ENCODE results near the gene MUC5B. TPM values are rescaled to one million over a fixed set of nuclear protein-coding genes. Genes with fewer than 3 reads are reported as not detected.
A peak's percentile ranks its signal among the peaks of the same experiment; 100 is the strongest.
"Not testable (repeated sequence)": the region's sequence is repeated elsewhere in the genome, so short reads cannot be mapped to it uniquely, and the experiment has no call there.

MUC5B gene
- polyA plus RNA-seq, 4 donors: 0.04 to 0.05 TPM; not detected in 2

- no peak for DNase-seq (ENCODE audit: low read depth in 4 of 4, low spot score in 2 of 4)
Observed at GRCh38 chr11:1261241-1262071, 38.6 kb downstream of the MUC5B start.

GRCh38 chr11:1262172-1263006, 39.5 kb downstream of the MUC5B start:
- DNase-seq (ENCODE audit: low read depth in 4 of 4, low spot score in 2 of 4): peak; percentile 29 to 80 (median 72)

- no peak for DNase-seq (ENCODE audit: low read depth in 4 of 4, low spot score in 2 of 4)
Observed at GRCh38 chr11:1263010-1263409, 40.1 kb downstream of the MUC5B start.

- peak in 1 of 4 donors; percentile 13 for DNase-seq (ENCODE audit: low read depth in 4 of 4, low spot score in 2 of 4)
Observed at GRCh38 chr11:1264444-1264843, 41.6 kb downstream of the MUC5B start.

GRCh38 chr11:1265480-1265879, 42.6 kb downstream of the MUC5B start:
- not testable (repeated sequence) for DNase-seq (ENCODE audit: low read depth in 4 of 4, low spot score in 2 of 4)

- not testable (repeated sequence) for DNase-seq (ENCODE audit: low read depth in 4 of 4, low spot score in 2 of 4)
Observed at GRCh38 chr11:1266976-1267375, 44.1 kb downstream of the MUC5B start.

- DNase-seq (ENCODE audit: low read depth in 4 of 4, low spot score in 2 of 4): no peak
Observed at GRCh38 chr11:1267441-1268100, 44.7 kb downstream of the MUC5B start.

- DNase-seq (ENCODE audit: low read depth in 4 of 4, low spot score in 2 of 4): no peak
Observed at GRCh38 chr11:1269957-1270356, 47.1 kb downstream of the MUC5B start.

- DNase-seq (ENCODE audit: low read depth in 4 of 4, low spot score in 2 of 4): no peak
Observed at GRCh38 chr11:1270476-1270875, 47.6 kb downstream of the MUC5B start.

GRCh38 chr11:1271002-1271401, 48.1 kb downstream of the MUC5B start:
- DNase-seq (ENCODE audit: low read depth in 4 of 4, low spot score in 2 of 4): no peak

GRCh38 chr11:1271406-1271805, 48.5 kb downstream of the MUC5B start:
- DNase-seq (ENCODE audit: low read depth in 4 of 4, low spot score in 2 of 4): no peak

- DNase-seq (ENCODE audit: low read depth in 4 of 4, low spot score in 2 of 4): no peak
Observed at GRCh38 chr11:1271927-1272326, 49.1 kb downstream of the MUC5B start.

- no peak for DNase-seq (ENCODE audit: low read depth in 4 of 4, low spot score in 2 of 4)
Observed at GRCh38 chr11:1272531-1272930, 49.7 kb downstream of the MUC5B start.

- no peak for DNase-seq (ENCODE audit: low read depth in 4 of 4, low spot score in 2 of 4)
Observed at GRCh38 chr11:1274501-1274900, 51.6 kb downstream of the MUC5B start.

- no peak for DNase-seq (ENCODE audit: low read depth in 4 of 4, low spot score in 2 of 4)
Observed at GRCh38 chr11:1275021-1275420, 52.2 kb downstream of the MUC5B start.

- no peak for DNase-seq (ENCODE audit: low read depth in 4 of 4, low spot score in 2 of 4)
Observed at GRCh38 chr11:1276041-1276790, 53.4 kb downstream of the MUC5B start.

GRCh38 chr11:1276866-1277615, 54.2 kb downstream of the MUC5B start:
- no peak for DNase-seq (ENCODE audit: low read depth in 4 of 4, low spot score in 2 of 4)

- no peak for DNase-seq (ENCODE audit: low read depth in 4 of 4, low spot score in 2 of 4)
Observed at GRCh38 chr11:1277936-1278512, 55.2 kb downstream of the MUC5B start.
